Measurements from ENCODE around the gene CTSK.
"Not testable (repeated sequence)": the region's sequence is repeated elsewhere in the genome, so short reads cannot be mapped to it uniquely, and the experiment has no call there.

Gene CTSK

GRCh38 chr1:150808121-150808520, at the start of gene CTSK:
TSS of gene CTSK (minus strand) at chr1:150808260. CDS start at chr1:150806805, 1,455 bp downstream.
- DNase-seq: no peak

- not testable (repeated sequence) for DNase-seq
Measured at GRCh38 chr1:150852734-150853133, 44.7 kb upstream of the CTSK start.

- not testable (repeated sequence) for DNase-seq
Measured at GRCh38 chr1:150850801-150851362, 42.8 kb upstream of the CTSK start.

GRCh38 chr1:150846473-150847146, 38.5 kb upstream of the CTSK start:
- no peak for DNase-seq

GRCh38 chr1:150843474-150843873, 35.4 kb upstream of the CTSK start:
- no peak for DNase-seq

- DNase-seq: no peak
Measured at GRCh38 chr1:150842964-150843363, 34.9 kb upstream of the CTSK start.

GRCh38 chr1:150842343-150842742, 34.3 kb upstream of the CTSK start:
- no peak for DNase-seq

- DNase-seq: no peak
Measured at GRCh38 chr1:150841626-150842025, 33.6 kb upstream of the CTSK start.

- not testable (repeated sequence) for DNase-seq
Measured at GRCh38 chr1:150840850-150841249, 32.8 kb upstream of the CTSK start.

GRCh38 chr1:150836129-150836773, 28.2 kb upstream of the CTSK start:
- DNase-seq: no peak

- not testable (repeated sequence) for DNase-seq
Measured at GRCh38 chr1:150833961-150834360, 25.9 kb upstream of the CTSK start.

GRCh38 chr1:150832597-150832996, 24.5 kb upstream of the CTSK start:
- DNase-seq: no peak

GRCh38 chr1:150829751-150830150, 21.7 kb upstream of the CTSK start:
- no peak for DNase-seq

- DNase-seq: no peak
Measured at GRCh38 chr1:150826299-150826698, 18.2 kb upstream of the CTSK start.

GRCh38 chr1:150820730-150821512, 12.9 kb upstream of the CTSK start:
- no peak for DNase-seq

- DNase-seq: no peak
Measured at GRCh38 chr1:150815871-150816270, 7.8 kb upstream of the CTSK start.

GRCh38 chr1:150813028-150813707, 5.1 kb upstream of the CTSK start:
- no peak for DNase-seq

- DNase-seq: no peak
Measured at GRCh38 chr1:150810958-150811659, 3.0 kb upstream of the CTSK start.

GRCh38 chr1:150809651-150810050, 1.6 kb upstream of the CTSK start:
- DNase-seq: no peak

GRCh38 chr1:150808846-150809245, 786 bp upstream of the CTSK start:
- no peak for DNase-seq

GRCh38 chr1:150807249-150808023, 624 bp downstream of the CTSK start:
- no peak for DNase-seq

Measured in amniotic stem cell (primary cell).